Common myeloid progenitor, CD34-positive (primary cell): ENCODE data around the gene RAPGEF2.

ENCODE experiments used
- CTCF ChIA-PET: fragments of 350-600 bp; sonication (Branson Sonifier 250); formaldehyde crosslinking; loops from one replicate; lab custom pipeline; 2021; ENCODE audit warnings: antibody characterized with exemption; lab: Charles Lee
- POLR2A ChIA-PET: fragments of 350-600 bp; sonication (Branson Sonifier 250); formaldehyde crosslinking; loops from one replicate; lab custom pipeline; 2021; ENCODE audit warnings: antibody characterized with exemption; lab: Charles Lee
- DNase-seq, 3 donors: peaks; one replicate each; pipeline versions ENCODE4 v3.0.0 to v3.0.0-alpha.2; 2013
- H3K27ac ChIP-seq, 2 experiments: 1 replicate in 1 of 2; 2 replicates in 1 of 2; pipeline ENCODE4 v1.7.0; 2013; ENCODE audit warnings: inconsistent platforms in 2 of 2, low read length in 2 of 2, mild to moderate bottlenecking in 2 of 2, low read depth in 1 of 2, moderate library complexity in 1 of 2; ENCODE audit not compliant: severe bottlenecking in 2 of 2, insufficient read depth in 1 of 2, poor library complexity in 1 of 2
- H3K27me3 ChIP-seq, 5 experiments: replicated peaks in 2 of 5; 1 replicate in 3 of 5; 2 replicates in 2 of 5; pipeline versions ENCODE4 v1.6.1 to v1.7.0; 2013; ENCODE audit warnings: low read length in 4 of 5, mild to moderate bottlenecking in 2 of 5, moderate library complexity in 2 of 5, inconsistent platforms in 1 of 5; ENCODE audit not compliant: insufficient read depth in 5 of 5, control insufficient read depth in 4 of 5
- H3K36me3 ChIP-seq, 4 experiments: 1 replicate in 2 of 4; 2 replicates in 2 of 4; pipeline versions ENCODE4 v1.6.1 to v1.7.0; 2013; ENCODE audit warnings: low read length in 3 of 4, control low read depth in 1 of 4, mild to moderate bottlenecking in 1 of 4; ENCODE audit not compliant: control insufficient read depth in 4 of 4, insufficient read depth in 4 of 4
- H3K4me1 ChIP-seq, 4 experiments: 1 replicate in 3 of 4; 2 replicates in 1 of 4; pipeline versions ENCODE4 v1.6.1 to v1.7.1; 2013; ENCODE audit warnings: low read length in 3 of 4, mild to moderate bottlenecking in 3 of 4, control low read depth in 1 of 4, inconsistent platforms in 1 of 4, moderate library complexity in 1 of 4; ENCODE audit not compliant: control insufficient read depth in 4 of 4, insufficient read depth in 4 of 4; ENCODE audit errors: control extremely low read depth in 1 of 4
- H3K4me3 ChIP-seq, 7 experiments: 1 replicate in 4 of 7; 2 replicates in 3 of 7; pipeline versions ENCODE4 v1.5.1 to v1.7.0; 2013; ENCODE audit warnings: mild to moderate bottlenecking in 7 of 7, low read length in 6 of 7, moderate library complexity in 6 of 7, inconsistent platforms in 2 of 7, low read depth in 2 of 7, control low read depth in 1 of 7; ENCODE audit not compliant: insufficient read depth in 4 of 7, control insufficient read depth in 1 of 7; ENCODE audit errors: extremely low read depth in 1 of 7
- H3K9me3 ChIP-seq, 5 experiments: 1 replicate in 4 of 5; 2 replicates in 1 of 5; pipeline versions ENCODE4 v1.6.1 to v1.7.1; 2013; ENCODE audit warnings: low read length in 4 of 5, mild to moderate bottlenecking in 2 of 5, inconsistent platforms in 1 of 5, low read depth in 1 of 5, moderate library complexity in 1 of 5; ENCODE audit not compliant: control insufficient read depth in 4 of 5, insufficient read depth in 2 of 5; ENCODE audit errors: control extremely low read depth in 1 of 5
- WGBS: methylation state at CpG from one replicate; pipeline ENCODE4 v1.1.5; 2013; ENCODE audit not compliant: insufficient coverage; 5-methylcytosine and 5-hydroxymethylcytosine counted together

The RAPGEF2 gene

DNA sequence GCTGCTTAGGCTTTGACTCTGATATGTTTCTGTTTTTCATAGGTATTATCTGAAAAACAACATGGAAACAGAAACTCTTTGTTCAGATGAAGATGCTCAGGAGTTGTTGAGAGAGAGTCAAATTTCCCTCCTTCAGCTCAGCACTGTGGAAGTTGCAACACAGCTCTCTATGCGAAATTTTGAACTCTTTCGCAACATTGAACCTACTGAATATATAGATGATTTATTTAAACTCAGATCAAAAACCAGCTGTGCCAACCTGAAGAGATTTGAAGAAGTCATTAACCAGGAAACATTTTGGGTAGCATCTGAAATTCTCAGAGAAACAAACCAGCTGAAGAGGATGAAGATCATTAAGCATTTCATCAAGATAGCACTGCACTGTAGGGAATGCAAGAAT, 238.6 kb downstream of the RAPGEF2 start:
- Histone ChIP-seq H3K4me1 (no peaks in the 10 kb centered on the region), H3K36me3 (peaks cover 46 to 74% (median 54%) of the 10 kb centered on the region in 4 experiments), H3K27ac (no peak overlapping the region), H3K9me3 (no peaks in the 10 kb centered on the region), H3K27me3 (no peaks in the 10 kb centered on the region), H3K4me3 (no peak overlapping the region)
- DNase-seq: peak in 1 of 3 donors; percentile 13
- CTCF ChIA-PET: interaction anchor here (0.6 to 1.5 kb wide), 3 partner anchors 11 to 20 kb away, joined by 3 read pairs; no protein-coding TSS in a partner anchor
- POLR2A ChIA-PET: no interaction called here
- WGBS: no CpG with 5 or more reads among the region's 2 CpGs

DNA sequence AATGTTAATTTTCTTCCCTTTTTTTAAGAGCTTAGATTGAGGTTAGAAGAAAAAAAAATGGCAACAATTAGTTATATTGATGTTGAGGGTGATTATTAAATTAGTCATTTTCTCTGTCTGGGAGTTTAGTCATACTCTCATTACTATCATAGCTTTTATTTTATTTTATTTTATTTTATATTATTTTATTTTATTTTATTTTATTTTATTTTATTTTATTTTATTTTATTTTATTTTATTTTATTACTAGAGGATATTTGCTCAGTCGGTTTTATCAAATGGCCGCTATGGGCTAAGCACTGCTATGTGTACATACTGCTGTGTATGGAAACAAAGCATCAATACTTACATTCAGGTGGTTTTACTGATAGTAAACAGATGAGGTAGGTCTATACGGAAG, 239.5 kb downstream of the RAPGEF2 start:
- DNase-seq: no peak
- Histone ChIP-seq H3K27ac (no peak overlapping the region), H3K36me3 (peaks cover 43 to 82% (median 61%) of the 10 kb centered on the region in 4 experiments), H3K9me3 (no peaks in the 10 kb centered on the region), H3K27me3 (no peaks in the 10 kb centered on the region), H3K4me3 (no peak overlapping the region), H3K4me1 (no peaks in the 10 kb centered on the region)
- CTCF ChIA-PET: interaction anchor here (1.2 to 1.5 kb wide), 2 partner anchors 12 to 19 kb away, joined by 3 read pairs; no protein-coding TSS in a partner anchor
- POLR2A ChIA-PET: no interaction called here
- 100% methylated on average over 1 of the region's 3 CpGs for WGBS

DNA sequence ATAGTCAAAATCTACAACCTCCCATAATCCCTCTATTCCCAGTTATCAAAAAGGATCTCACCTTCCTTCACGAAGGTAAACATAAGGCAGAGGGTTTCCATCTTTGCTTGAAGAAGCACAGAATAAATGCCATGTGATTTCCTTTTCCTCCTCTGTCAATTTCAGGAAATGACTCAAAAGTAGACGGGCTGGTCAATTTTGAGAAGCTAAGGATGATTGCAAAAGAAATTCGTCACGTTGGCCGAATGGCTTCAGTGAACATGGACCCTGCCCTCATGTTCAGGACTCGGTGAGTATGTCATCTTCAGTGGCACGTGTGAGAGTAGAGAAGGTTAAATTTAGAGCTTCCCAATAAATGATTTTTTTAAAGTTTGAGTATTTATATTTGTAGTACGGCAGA, 240.2 kb downstream of the RAPGEF2 start:
- no peaks in the 10 kb centered on the region for H3K9me3 ChIP-seq
- H3K4me3 ChIP-seq: no peak overlapping the region
- no peak for DNase-seq
- peaks cover 43 to 84% (median 61%) of the 10 kb centered on the region in 4 experiments for H3K36me3 ChIP-seq
- CTCF ChIA-PET: no interaction called here
- H3K4me1 ChIP-seq: no peaks in the 10 kb centered on the region
- no peak overlapping the region for H3K27ac ChIP-seq
- no peaks in the 10 kb centered on the region for H3K27me3 ChIP-seq
- POLR2A ChIA-PET: no interaction called here
- WGBS: 87% methylated on average over 6 of the region's 8 CpGs

DNA sequence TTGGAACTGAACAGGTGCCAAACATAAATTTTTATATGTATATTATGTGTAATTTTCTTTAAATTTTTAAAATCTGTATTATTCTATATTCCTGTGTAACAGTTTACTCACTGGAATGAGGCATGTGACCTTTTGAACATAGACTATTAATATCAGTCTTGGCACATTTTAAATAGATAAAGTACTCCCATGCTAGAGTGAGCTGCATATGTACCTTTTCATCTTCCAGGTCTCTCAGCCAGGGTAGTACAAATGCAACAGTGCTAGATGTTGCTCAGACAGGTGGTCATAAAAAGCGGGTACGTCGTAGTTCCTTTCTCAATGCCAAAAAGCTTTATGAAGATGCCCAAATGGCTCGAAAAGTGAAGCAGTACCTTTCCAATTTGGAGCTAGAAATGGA, 242.0 kb downstream of the RAPGEF2 start:
- Histone ChIP-seq H3K4me3 (no peak overlapping the region), H3K27me3 (no peaks in the 10 kb centered on the region), H3K27ac (no peak overlapping the region), H3K4me1 (peaks cover 0 to 7% (median 0%) of the 10 kb centered on the region in 4 experiments), H3K9me3 (no peaks in the 10 kb centered on the region), H3K36me3 (peaks cover 38 to 77% (median 49%) of the 10 kb centered on the region in 4 experiments)
- whole genome bisulfite sequencing: 94% methylated on average over 4 of the region's 4 CpGs
- POLR2A ChIA-PET: interaction anchor here (0.6 kb wide), 1 partner anchor 29 kb away, joined by 3 read pairs; no protein-coding TSS in a partner anchor
- CTCF ChIA-PET: interaction anchor here (1.0 kb wide), 1 partner anchor 22 kb away, joined by 3 read pairs; no protein-coding TSS in a partner anchor
- no peak for DNase-seq

DNA sequence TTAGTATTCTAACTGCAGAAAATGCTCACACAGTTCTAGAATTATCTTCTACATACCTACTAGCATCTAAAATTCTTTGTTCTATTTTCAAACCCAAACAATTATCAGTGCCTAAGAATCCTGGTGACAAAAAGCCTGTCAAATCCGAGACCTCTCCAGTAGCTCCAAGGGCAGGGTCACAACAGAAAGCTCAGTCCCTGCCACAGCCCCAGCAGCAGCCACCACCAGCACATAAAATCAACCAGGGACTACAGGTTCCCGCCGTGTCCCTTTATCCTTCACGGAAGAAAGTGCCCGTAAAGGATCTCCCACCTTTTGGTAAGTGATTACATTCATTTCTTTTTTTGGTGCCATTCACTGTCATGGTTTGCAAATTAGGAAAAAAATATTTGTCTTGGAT, 243.8 kb downstream of the RAPGEF2 start:
- CTCF ChIA-PET: interaction anchor here (1.7 kb wide), 1 partner anchor 10 kb away, joined by 5 read pairs; no protein-coding TSS in a partner anchor
- peaks cover 31 to 77% (median 46%) of the 10 kb centered on the region in 4 experiments for H3K36me3 ChIP-seq
- 100% methylated on average over 1 of the region's 5 CpGs for WGBS

DNA sequence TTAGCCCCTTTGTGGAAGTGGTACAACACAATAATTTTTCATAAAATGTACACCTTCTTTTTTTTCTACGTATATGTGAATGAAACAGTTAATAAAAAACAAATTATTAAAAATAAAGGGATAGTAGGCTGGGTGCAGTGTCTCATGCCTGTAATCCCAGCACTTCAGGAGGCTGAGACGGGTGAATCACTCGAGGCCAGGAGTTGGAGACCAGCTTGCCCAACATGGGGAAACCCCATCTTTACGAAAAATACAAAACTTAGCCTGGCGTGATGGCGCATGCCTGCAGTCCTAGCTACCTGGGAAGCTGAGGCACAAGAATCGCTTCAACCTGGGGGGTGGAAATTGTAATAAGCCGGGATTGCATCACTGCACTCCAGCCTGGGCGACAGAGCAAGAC, 244.9 kb downstream of the RAPGEF2 start:
- no peaks in the 10 kb centered on the region for H3K9me3 ChIP-seq
- ChIA-PET CTCF (interaction anchor here (1.7 kb wide), 1 partner anchor 11 kb away, joined by 5 read pairs; no protein-coding TSS in a partner anchor), POLR2A (no interaction called here)
- no peak for DNase-seq
- no peaks in the 10 kb centered on the region for H3K27me3 ChIP-seq
- H3K4me1 ChIP-seq: peaks cover 0 to 12% (median 0%) of the 10 kb centered on the region in 4 experiments
- no peak overlapping the region for H3K4me3 ChIP-seq
- H3K36me3 ChIP-seq: peaks cover 25 to 83% (median 47%) of the 10 kb centered on the region in 4 experiments
- no peak overlapping the region for H3K27ac ChIP-seq
- 99% methylated on average over 8 of the region's 9 CpGs for WGBS

More for the DNA sequence above, 243.8 kb downstream of the RAPGEF2 start:
- Histone ChIP-seq H3K27me3 (no peaks in the 10 kb centered on the region), H3K9me3 (no peaks in the 10 kb centered on the region), H3K27ac (no peak overlapping the region), H3K4me1 (peaks cover 0 to 12% (median 0%) of the 10 kb centered on the region in 4 experiments), H3K4me3 (no peak overlapping the region)
- no peak for DNase-seq
- POLR2A ChIA-PET: no interaction called here

DNA sequence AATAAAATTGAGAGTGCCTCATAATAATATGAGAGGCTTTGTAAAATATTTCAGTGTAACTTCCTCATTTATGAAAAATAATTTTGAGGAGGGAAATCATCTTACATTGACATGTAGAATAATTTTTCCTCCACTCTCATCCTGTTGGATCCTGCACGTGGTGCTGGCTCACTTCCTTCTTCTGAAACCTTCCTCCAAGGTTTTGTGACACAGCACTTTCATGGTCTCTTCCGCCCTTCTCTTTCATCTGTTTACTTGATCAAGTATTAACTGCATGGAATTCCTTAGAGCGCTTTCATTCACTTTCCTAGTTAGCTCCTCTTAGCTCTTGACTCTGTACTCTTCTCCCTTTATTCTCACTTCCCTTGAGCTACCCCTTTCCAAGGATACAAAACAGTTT, 246.5 kb downstream of the RAPGEF2 start:
- H3K36me3 ChIP-seq: peaks cover 14 to 83% (median 43%) of the 10 kb centered on the region in 4 experiments
- H3K4me3 ChIP-seq: no peak overlapping the region
- WGBS: 62% methylated on average over 3 of the region's 3 CpGs
- DNase-seq: peak in 1 of 3 donors; percentile 38
- H3K4me1 ChIP-seq: peaks cover 0 to 12% (median 0%) of the 10 kb centered on the region in 4 experiments
- POLR2A ChIA-PET: no interaction called here
- no peaks in the 10 kb centered on the region for H3K27me3 ChIP-seq
- H3K9me3 ChIP-seq: no peaks in the 10 kb centered on the region
- CTCF ChIA-PET: interaction anchor here (0.8 kb wide), 1 partner anchor 94 kb away, joined by 3 read pairs; no protein-coding TSS in a partner anchor
- no peak overlapping the region for H3K27ac ChIP-seq
